H1 (cell line): ENCODE measurements around the gene AP1M1. TPM values are rescaled to one million over a fixed set of nuclear protein-coding genes. Genes with fewer than 3 reads are reported as not detected.

ENCODE experiments used
- CTCF ChIA-PET: fragments of 300-600 bp; sonication (Branson Sonifier 250); formaldehyde crosslinking; loops from one replicate; lab custom pipeline; 2021; ENCODE audit not compliant: partially characterized antibody; lab: Charles Lee
- POLR2A ChIA-PET: fragments of 300-600 bp; sonication (Branson Sonifier 250); formaldehyde crosslinking; loops from one replicate; lab custom pipeline; 2021; ENCODE audit warnings: inconsistent platforms; ENCODE audit not compliant: partially characterized antibody; lab: Charles Lee
- DNase-seq, 2 experiments: peaks; one replicate each; pipeline versions ENCODE4 v3.0.0 to v3.0.0-alpha.2; 2010 to 2022; ENCODE audit warnings: low spot score in 2 of 2, low read depth in 1 of 2, mixed read lengths in 1 of 2
- FAIRE-seq: peaks from 2 replicates; lab custom pipeline; 2011; peaks lifted over from hg19 to GRCh38; lab: Jason Lieb, UNC
- H2AFZ ChIP-seq: 2 replicates; pipeline ENCODE4 v1.8.1; 2012; ENCODE audit warnings: low read length, inconsistent platforms
- H2AK5ac ChIP-seq: 2 replicates; pipeline ENCODE4 v1.6.1; 2013; ENCODE audit warnings: low read depth, low read length
- H2BK120ac ChIP-seq: replicated peaks from 2 replicates; pipeline ENCODE3; 2013; ENCODE audit warnings: low read depth, low read length, inconsistent platforms
- H2BK12ac ChIP-seq: 2 replicates; pipeline ENCODE4 v1.6.1; 2013; ENCODE audit warnings: low read depth, low read length
- H2BK15ac ChIP-seq: 2 replicates; pipeline ENCODE4 v1.6.1; 2013; ENCODE audit warnings: low read length
- H2BK20ac ChIP-seq: 2 replicates; pipeline ENCODE4 v1.6.1; 2013; ENCODE audit warnings: low read length
- H2BK5ac ChIP-seq: 2 replicates; pipeline ENCODE4 v1.6.1; 2013; ENCODE audit warnings: low read depth, low read length
- H3K14ac ChIP-seq: 2 replicates; pipeline ENCODE4 v1.6.1; 2013; ENCODE audit warnings: inconsistent platforms; ENCODE audit not compliant: insufficient read length
- H3K18ac ChIP-seq: 2 replicates; pipeline ENCODE4 v1.6.1; 2013; ENCODE audit warnings: low read length; ENCODE audit errors: extremely low read depth
- H3K23ac ChIP-seq: 2 replicates; pipeline ENCODE4 v1.6.1; 2013; ENCODE audit warnings: inconsistent platforms; ENCODE audit not compliant: insufficient read length
- H3K23me2 ChIP-seq: 2 replicates; pipeline ENCODE4 v1.6.1; 2013; ENCODE audit warnings: low read depth, low read length
- H3K27ac ChIP-seq: 2 replicates; pipeline ENCODE4 v1.6.1; 2011; ENCODE audit warnings: low read depth, low read length, inconsistent platforms
- H3K27me3 ChIP-seq, 4 experiments: replicated peaks in 1 of 4; 1 replicate in 1 of 4; 2 replicates in 3 of 4; pipeline versions ENCODE4 v1.6.1 to v1.8.1; 2011 to 2013; ENCODE audit warnings: low read length in 3 of 4, mild to moderate bottlenecking in 3 of 4, inconsistent platforms in 2 of 4, mixed read lengths in 2 of 4, moderate library complexity in 1 of 4; ENCODE audit not compliant: control insufficient read depth in 3 of 4, insufficient read depth in 3 of 4; ENCODE audit errors: extremely low read depth in 1 of 4
- H3K36me3 ChIP-seq, 4 experiments: 2 replicates each; pipeline versions ENCODE4 v1.6.1 to v1.8.1; 2011 to 2013; ENCODE audit warnings: mild to moderate bottlenecking in 4 of 4, low read length in 3 of 4, moderate library complexity in 2 of 4, control low read depth in 1 of 4, inconsistent platforms in 1 of 4; ENCODE audit not compliant: insufficient read depth in 4 of 4, control insufficient read depth in 2 of 4
- H3K4ac ChIP-seq: replicated peaks from 2 replicates; pipeline ENCODE3; 2013; ENCODE audit warnings: low read length, low read depth, mixed read lengths, inconsistent platforms; ENCODE audit not compliant: insufficient read length
- H3K4me1 ChIP-seq, 4 experiments: replicated peaks in 1 of 4; 1 replicate in 1 of 4; 2 replicates in 3 of 4; pipeline versions ENCODE4 v1.6.1 to v1.8.1; 2011 to 2013; ENCODE audit warnings: low read length in 3 of 4, inconsistent platforms in 2 of 4, mixed read lengths in 1 of 4; ENCODE audit not compliant: insufficient read depth in 4 of 4, control insufficient read depth in 3 of 4
- H3K4me2 ChIP-seq, 2 experiments: 2 replicates each; pipeline versions ENCODE4 v1.6.1 to v1.8.1; 2011 to 2013; ENCODE audit warnings: low read depth in 2 of 2, low read length in 2 of 2, control low read depth in 1 of 2, inconsistent platforms in 1 of 2, mild to moderate bottlenecking in 1 of 2; ENCODE audit not compliant: insufficient read depth in 1 of 2
- H3K4me3 ChIP-seq, 4 experiments: fragments of 200-600, 300-600 bp in 1 of 4; sonication (generic), shearing (Covaris generic), sonication (Bioruptor Twin) in 1 of 4; 2 replicates each; pipeline versions ENCODE4 v1.5.1 to v1.8.1; 2011 to 2016; ENCODE audit warnings: low read length in 4 of 4, low read depth in 3 of 4, control low read depth in 2 of 4, inconsistent platforms in 2 of 4, mild to moderate bottlenecking in 2 of 4, mixed read lengths in 1 of 4, moderate library complexity in 1 of 4; ENCODE audit not compliant: insufficient read depth in 2 of 4; ENCODE audit errors: extremely low read depth in 1 of 4
- H3K56ac ChIP-seq: replicated peaks from 2 replicates; pipeline ENCODE3; 2013; ENCODE audit warnings: low read depth, mild to moderate bottlenecking, mixed read lengths, low read length, inconsistent platforms; ENCODE audit not compliant: insufficient read length
- H3K79me1 ChIP-seq: 2 replicates; pipeline ENCODE4 v1.6.1; 2013; ENCODE audit warnings: low read depth, low read length, control low read depth
- H3K79me2 ChIP-seq, 2 experiments: 2 replicates each; pipeline versions ENCODE4 v1.6.1 to v1.8.1; 2012 to 2013; ENCODE audit warnings: low read length in 2 of 2, mild to moderate bottlenecking in 2 of 2, inconsistent platforms in 1 of 2; ENCODE audit not compliant: insufficient read depth in 2 of 2, control insufficient read depth in 1 of 2
- H3K9ac ChIP-seq, 4 experiments: replicated peaks in 1 of 4; 1 replicate in 1 of 4; 2 replicates in 3 of 4; pipeline versions ENCODE4 v1.6.1 to v1.8.1; 2011 to 2013; ENCODE audit warnings: low read depth in 3 of 4, low read length in 3 of 4, control low read depth in 2 of 4, mild to moderate bottlenecking in 2 of 4, moderate library complexity in 2 of 4, inconsistent platforms in 1 of 4; ENCODE audit errors: extremely low read depth in 1 of 4
- H3K9me3 ChIP-seq, 2 experiments: 2 replicates each; pipeline versions ENCODE4 v1.6.1 to v1.8.1; 2012 to 2013; ENCODE audit warnings: mild to moderate bottlenecking in 2 of 2, moderate library complexity in 2 of 2, control low read depth in 1 of 2, inconsistent platforms in 1 of 2, low read depth in 1 of 2, low read length in 1 of 2, mixed read lengths in 1 of 2; ENCODE audit not compliant: insufficient read depth in 2 of 2
- H4K20me1 ChIP-seq, 2 experiments: replicated peaks in 1 of 2; 2 replicates each; pipeline versions ENCODE3 to v1.8.1; 2011 to 2013; ENCODE audit warnings: inconsistent platforms in 2 of 2, low read length in 2 of 2, mild to moderate bottlenecking in 1 of 2; ENCODE audit not compliant: insufficient read depth in 2 of 2, control insufficient read depth in 1 of 2
- H4K5ac ChIP-seq: 2 replicates; pipeline ENCODE4 v1.6.1; 2013; ENCODE audit warnings: low read length, low read depth, mixed read lengths, inconsistent platforms; ENCODE audit not compliant: insufficient read length
- H4K8ac ChIP-seq: 2 replicates; pipeline ENCODE4 v1.8.0; 2013; ENCODE audit warnings: mild to moderate bottlenecking, moderate library complexity, low read length, inconsistent platforms; ENCODE audit not compliant: insufficient read depth; ENCODE audit errors: extremely low read depth
- H4K91ac ChIP-seq: replicated peaks from 2 replicates; pipeline ENCODE3; 2013; ENCODE audit warnings: low read length, mixed read lengths, inconsistent platforms; ENCODE audit not compliant: insufficient read length
- PHF8 ChIP-seq: fragments of 200-600 bp; sonication (generic); conservative IDR thresholded peaks from 2 replicates; pipeline ENCODE4 v1.7.1; 2012; ENCODE audit warnings: low read depth, mild to moderate bottlenecking, inconsistent platforms, low read length, moderate library complexity
- TAF1 ChIP-seq: IDR thresholded peaks from 2 replicates; pipeline ENCODE4 v1.6.1; 2011; ENCODE audit warnings: mild to moderate bottlenecking, low read depth, low read length
- USF2 ChIP-seq: IDR thresholded peaks from 2 replicates; pipeline ENCODE4 v1.6.1; 2011; ENCODE audit warnings: low read length, improper control_type of control experiment
- WGBS, 2 experiments: shearing (Covaris generic) in 1 of 2; methylation state at CpG; one replicate each; pipeline versions ENCODE4 v1.1.6 to v1.1.7; 2013 to 2015; ENCODE audit warnings: low lambda C conversion rate in 2 of 2, mixed read lengths in 2 of 2, inconsistent platforms in 1 of 2, low coverage in 1 of 2, missing lambda C conversion rate in 1 of 2; ENCODE audit not compliant: insufficient replicate concordance in 2 of 2, insufficient coverage in 1 of 2, insufficient read length in 1 of 2; ENCODE audit errors: extremely low coverage in 1 of 2, missing lambda C conversion rate in 1 of 2; 5-methylcytosine and 5-hydroxymethylcytosine counted together
- polyA plus RNA-seq, 7 experiments: library from polyadenylated mRNA; depleted of rRNA in 3 of 7; stranded (reverse) in 5 of 7; unstranded in 2 of 7; fragments of >200 nt in 5 of 7; fragments of 200-250 nt in 2 of 7; gene quantifications; 1 replicate in 5 of 7; 2 replicates in 1 of 7; 4 replicates in 1 of 7; pipeline versions ENCODE4 v1.2.1 to v1.2.3, GENCODE V29; 2011 to 2013; ENCODE audit warnings: missing spikeins in 2 of 7, mixed read lengths in 2 of 7
- total RNA-seq: library from RNA; stranded (reverse); fragmentation: NEBNext Ultra II Directional; extraction: Animal tissue kit (Norgen Biotek cat#: 25700); gene quantifications from 2 replicates; pipeline ENCODE4 v1.2.1, GENCODE V29; 2021

The AP1M1 gene
- total and polyA plus RNA-seq, 2 of the 8 experiments (the other 6 are each of a cell fraction or from before 2014, with no cell fraction given), result 30.9 to 37.5 TPM

DNA sequence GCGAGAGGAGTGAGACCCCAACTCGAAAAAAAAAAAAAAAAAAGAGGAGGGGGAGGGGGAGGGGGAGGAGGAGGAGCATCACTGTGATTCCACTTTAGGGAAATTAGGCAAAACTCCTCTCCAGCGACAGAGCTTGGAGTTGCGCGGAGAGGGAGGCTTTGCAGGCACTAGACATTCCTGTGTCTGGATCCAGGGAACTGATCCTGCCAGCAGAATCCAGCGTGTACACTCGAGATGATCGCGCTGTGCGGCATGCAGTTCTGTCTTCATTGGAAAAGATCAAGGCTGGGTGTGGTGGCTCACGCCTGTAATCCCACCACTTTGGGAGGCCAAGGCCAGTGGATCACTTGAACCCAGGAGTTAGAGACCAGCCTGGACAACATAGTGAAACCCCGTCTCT, 97.3 kb downstream of the AP1M1 start:
- Histone ChIP-seq H3K4ac (no peak overlapping the region), H4K20me1 (no peaks in the 10 kb centered on the region), H3K36me3 (no peaks in the 10 kb centered on the region), H2BK20ac (no peak overlapping the region), H3K56ac (no peak overlapping the region), H3K9me3 (no peaks in the 10 kb centered on the region), H3K9ac (no peak overlapping the region), H3K79me1 (no peaks in the 10 kb centered on the region; the same call in 1 of the 2 replicates), H4K91ac (no peak overlapping the region), H2AK5ac (no peak overlapping the region), H2AFZ (no peak overlapping the region), H2BK15ac (no peak overlapping the region), H3K27ac (no peak overlapping the region), H2BK120ac (no peak overlapping the region), H3K14ac (no peak overlapping the region), H2BK12ac (no peak overlapping the region), H3K4me3 (no peak overlapping the region), H4K8ac (no peak overlapping the region), H3K18ac (no peak overlapping the region), H3K23me2 (no peaks in the 10 kb centered on the region), H3K27me3 (no peaks in the 10 kb centered on the region; a peak in 1 of 7 replicates), H3K23ac (no peak overlapping the region), H3K4me2 (no peak overlapping the region), H3K4me1 (no peaks in the 10 kb centered on the region), H3K79me2 (no peaks in the 10 kb centered on the region), H4K5ac (no peak overlapping the region), H2BK5ac (no peak overlapping the region)
- CTCF ChIA-PET, result no interaction called here
- TF ChIP-seq USF2 (no peak), PHF8 (no peak), TAF1 (no peak)
- POLR2A ChIA-PET, result interaction anchor here (0.6 kb wide), 1 partner anchor 119 kb away, joined by 3 read pairs; no protein-coding TSS in a partner anchor
- no peak for DNase-seq
- no peak for FAIRE-seq
- WGBS, 2 experiments, result 85% methylated on average over 10 of the region's 12 CpGs; no CpG with 5 or more reads in 1 of the 2 experiments
